K562 (cell line): ENCODE results near the gene ABHD16A. TPM values are rescaled to one million over a fixed set of nuclear protein-coding genes. Genes with fewer than 3 reads are reported as not detected.

Experiments
- CEBPG ChIP-seq, 3 experiments: fragments of 200-800 bp in 1 of 3; sonication (Bioruptor generic) in 1 of 3; sonication (generic) in 1 of 3; formaldehyde crosslinking in 1 of 3; IDR thresholded peaks in 2 of 3; conservative IDR thresholded peaks in 1 of 3; 2 replicates each; pipeline versions ENCODE4 v1.6.1 to v1.8.0; 2016 to 2022; ENCODE audit warnings: missing compliant biosample characterization in 2 of 3, missing genetic modification characterization in 2 of 3, mild to moderate bottlenecking in 1 of 3, missing genetic modification reagents in 1 of 3
- CTBP1 ChIP-seq: fragments of 450-650 bp; IDR thresholded peaks from 2 replicates; pipeline ENCODE4 v1.6.1; 2016; ENCODE audit warnings: borderline replicate concordance
- CTCF ChIP-seq, 3 experiments: IDR thresholded peaks in 2 of 3; conservative IDR thresholded peaks in 1 of 3; 2 replicates each; pipeline ENCODE4 v1.5.1; 2011 to 2012; ENCODE audit warnings: low read length in 3 of 3, mild to moderate bottlenecking in 3 of 3, control low read depth in 2 of 3, improper control_type of control experiment in 1 of 3, inconsistent platforms in 1 of 3, low read depth in 1 of 3, mixed read lengths in 1 of 3, moderate library complexity in 1 of 3; ENCODE audit not compliant: insufficient read depth in 2 of 3
- ETV1 ChIP-seq: fragments of 450-650 bp; conservative IDR thresholded peaks from 2 replicates; pipeline ENCODE4 v1.6.1; 2016; ENCODE audit warnings: missing genetic modification characterization, control low read depth, low read depth, missing compliant biosample characterization
- FOS ChIP-seq: IDR thresholded peaks from 3 replicates; pipeline ENCODE4 v1.6.1; 2011; ENCODE audit not compliant: insufficient read length; ENCODE audit errors: extremely low read depth
- HDAC1 ChIP-seq, 2 experiments: fragments of 450-650 bp; IDR thresholded peaks; 2 replicates each; pipeline ENCODE4 v1.6.1; 2016 to 2017; ENCODE audit warnings: inconsistent platforms in 1 of 2, mild to moderate bottlenecking in 1 of 2, moderate library complexity in 1 of 2
- MXI1 ChIP-seq: IDR thresholded peaks from 2 replicates; pipeline ENCODE4 v1.6.1; 2011; ENCODE audit warnings: low read depth, mild to moderate bottlenecking, improper control_type of control experiment, low read length
- MYBL2 ChIP-seq, 2 experiments: fragments of 450-650 bp in 1 of 2; sonication (generic) in 1 of 2; formaldehyde crosslinking in 1 of 2; IDR thresholded peaks; 2 replicates each; pipeline versions ENCODE4 v1.6.1 to v1.8.1; 2017 to 2022; ENCODE audit warnings: borderline replicate concordance in 1 of 2, inconsistent platforms in 1 of 2, low read depth in 1 of 2, mild to moderate bottlenecking in 1 of 2, missing genetic modification reagents in 1 of 2, moderate library complexity in 1 of 2
- NBN ChIP-seq: fragments of 450-650 bp; IDR thresholded peaks from 2 replicates; pipeline ENCODE4 v1.6.1; 2016; ENCODE audit warnings: low read depth, mild to moderate bottlenecking
- NR2F6 ChIP-seq: fragments of 450-650 bp; formaldehyde crosslinking; IDR thresholded peaks from 2 replicates; pipeline ENCODE4 v1.4.0; 2020; ENCODE audit warnings: mild to moderate bottlenecking
- PRMT5 ChIP-seq: sonication (generic); formaldehyde crosslinking; IDR thresholded peaks from 2 replicates; pipeline ENCODE4 v1.5.0; 2020; ENCODE audit warnings: missing genetic modification reagents
- SMAD2 ChIP-seq: fragments of 150-350 bp; IDR thresholded peaks from 2 replicates; pipeline ENCODE4 v1.6.1; 2014; ENCODE audit warnings: low read depth, mild to moderate bottlenecking, low read length
- SMC3 ChIP-seq: conservative IDR thresholded peaks from 2 replicates; pipeline ENCODE4 v1.6.1; 2011; ENCODE audit warnings: low read depth, low read length, improper control_type of control experiment; ENCODE audit not compliant: insufficient read depth
- ZKSCAN1 ChIP-seq: fragments of 150-350 bp; IDR thresholded peaks from 2 replicates; pipeline ENCODE4 v1.6.1; 2016; ENCODE audit warnings: low read depth, low read length
- ZNF146 ChIP-seq: IDR thresholded peaks from one replicate; pipeline ENCODE4 v1.6.1; 2018; ENCODE audit warnings: missing compliant biosample characterization; ENCODE audit not compliant: unreplicated experiment
- ZNF239 ChIP-seq: fragments of 250-450 bp; sonication (Bioruptor Pico); IDR thresholded peaks from 2 replicates; pipeline ENCODE4 v1.4.0; 2020; ENCODE audit warnings: mild to moderate bottlenecking
- polyA plus RNA-seq, 8 experiments: library from polyadenylated mRNA; depleted of rRNA in 4 of 8; stranded (reverse) in 5 of 8; unstranded in 3 of 8; fragments of >200 nt; fragmentation: Nextera tagmentation in 2 of 8; fragmentation: Illumina TruSeq in 1 of 8; extraction: Ambion mirVana in 2 of 8; extraction: Trizol in 1 of 8; gene quantifications; 2 replicates each; pipeline versions ENCODE4 v1.2.1 to v1.2.3, GENCODE V29; 2011 to 2014; ENCODE audit warnings: inconsistent platforms in 1 of 8, missing spikeins in 1 of 8
- total RNA-seq, 7 experiments: library from RNA; depleted of rRNA in 6 of 7; stranded (reverse); fragments of >200 nt in 6 of 7; fragmentation: Illumina TruSeq in 2 of 7; extraction: Trizol in 2 of 7; gene quantifications; 2 replicates each; pipeline versions ENCODE4 v1.2.1 to v1.2.3, GENCODE V29; 2011 to 2021; ENCODE audit warnings: low replicate concordance in 1 of 7
- TF ChIP-seq, protein P1 (sequence below): sonication (generic); formaldehyde crosslinking; IDR thresholded peaks from 2 replicates; pipeline ENCODE4 v1.8.0; 2022; ENCODE audit warnings: missing genetic modification reagents, mild to moderate bottlenecking, borderline replicate concordance
- TF ChIP-seq, protein P2 (sequence below): fragments of 450-650 bp; IDR thresholded peaks from 2 replicates; pipeline ENCODE4 v1.6.1; 2016; ENCODE audit warnings: borderline replicate concordance

ABHD16A gene
- total and polyA plus RNA-seq, 9 of the 15 experiments (the other 6 are each of a cell fraction or from before 2014, with no cell fraction given) = 25.8 to 120 (median 81.6) TPM

- TF ChIP-seq, protein P1, sequence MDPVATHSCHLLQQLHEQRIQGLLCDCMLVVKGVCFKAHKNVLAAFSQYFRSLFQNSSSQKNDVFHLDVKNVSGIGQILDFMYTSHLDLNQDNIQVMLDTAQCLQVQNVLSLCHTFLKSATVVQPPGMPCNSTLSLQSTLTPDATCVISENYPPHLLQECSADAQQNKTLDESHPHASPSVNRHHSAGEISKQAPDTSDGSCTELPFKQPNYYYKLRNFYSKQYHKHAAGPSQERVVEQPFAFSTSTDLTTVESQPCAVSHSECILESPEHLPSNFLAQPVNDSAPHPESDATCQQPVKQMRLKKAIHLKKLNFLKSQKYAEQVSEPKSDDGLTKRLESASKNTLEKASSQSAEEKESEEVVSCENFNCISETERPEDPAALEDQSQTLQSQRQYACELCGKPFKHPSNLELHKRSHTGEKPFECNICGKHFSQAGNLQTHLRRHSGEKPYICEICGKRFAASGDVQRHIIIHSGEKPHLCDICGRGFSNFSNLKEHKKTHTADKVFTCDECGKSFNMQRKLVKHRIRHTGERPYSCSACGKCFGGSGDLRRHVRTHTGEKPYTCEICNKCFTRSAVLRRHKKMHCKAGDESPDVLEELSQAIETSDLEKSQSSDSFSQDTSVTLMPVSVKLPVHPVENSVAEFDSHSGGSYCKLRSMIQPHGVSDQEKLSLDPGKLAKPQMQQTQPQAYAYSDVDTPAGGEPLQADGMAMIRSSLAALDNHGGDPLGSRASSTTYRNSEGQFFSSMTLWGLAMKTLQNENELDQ (CRISPR knock-in tag) = no peak
- TF ChIP-seq MYBL2 (IDR thresholded peaks at IDR 0.05; ENCODE audit: low read depth) (no peak), MYBL2 (CRISPR knock-in tag; IDR thresholded peaks at IDR 0.05; ENCODE audit: borderline replicate concordance) (no peak), MXI1 (0 out of 2 replicates have a peak, but pooled peaks have one; percentile 27), ZKSCAN1 (no peak), SMC3 (peak; percentile 98), HDAC1 (IDR thresholded peaks at IDR 0.05) (no peak; a peak in 1 of 4 replicates), FOS (no peak), NBN (0 out of 2 replicates have a peak, but pooled peaks have one; percentile 54), ZNF146 (no peak), CEBPG (CRISPR knock-in tag; IDR thresholded peaks at IDR 0.05) (0 out of 2 replicates have a peak, but pooled peaks have one; percentile 30), CEBPG (tag; conservative IDR thresholded peaks at IDR 0.05 in 1 of 2, IDR thresholded peaks at IDR 0.05 in 1 of 2) (no peak), ZNF239 (CRISPR knock-in tag) (peak; percentile 38), CTBP1 (0 out of 2 replicates have a peak, but pooled peaks have one; percentile 51), NR2F6 (CRISPR knock-in tag) (no peak), ETV1 (peak; percentile 41; the same call in 1 of the 2 replicates), PRMT5 (CRISPR knock-in tag) (no peak), CTCF (IDR thresholded peaks at IDR 0.05 in 2 of 3, conservative IDR thresholded peaks at IDR 0.05 in 1 of 3; ENCODE audit: insufficient read depth in 2 of 3, low read depth in 1 of 3, low read length in 3 of 3) (peak; percentile 96 to 99 (median 99)), SMAD2 (no peak)
- TF ChIP-seq, protein P2, sequence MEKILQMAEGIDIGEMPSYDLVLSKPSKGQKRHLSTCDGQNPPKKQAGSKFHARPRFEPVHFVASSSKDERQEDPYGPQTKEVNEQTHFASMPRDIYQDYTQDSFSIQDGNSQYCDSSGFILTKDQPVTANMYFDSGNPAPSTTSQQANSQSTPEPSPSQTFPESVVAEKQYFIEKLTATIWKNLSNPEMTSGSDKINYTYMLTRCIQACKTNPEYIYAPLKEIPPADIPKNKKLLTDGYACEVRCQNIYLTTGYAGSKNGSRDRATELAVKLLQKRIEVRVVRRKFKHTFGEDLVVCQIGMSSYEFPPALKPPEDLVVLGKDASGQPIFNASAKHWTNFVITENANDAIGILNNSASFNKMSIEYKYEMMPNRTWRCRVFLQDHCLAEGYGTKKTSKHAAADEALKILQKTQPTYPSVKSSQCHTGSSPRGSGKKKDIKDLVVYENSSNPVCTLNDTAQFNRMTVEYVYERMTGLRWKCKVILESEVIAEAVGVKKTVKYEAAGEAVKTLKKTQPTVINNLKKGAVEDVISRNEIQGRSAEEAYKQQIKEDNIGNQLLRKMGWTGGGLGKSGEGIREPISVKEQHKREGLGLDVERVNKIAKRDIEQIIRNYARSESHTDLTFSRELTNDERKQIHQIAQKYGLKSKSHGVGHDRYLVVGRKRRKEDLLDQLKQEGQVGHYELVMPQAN = no peak
Observed at GRCh38 chr6:31680226-31681134, 22.6 kb downstream of the ABHD16A start, which contains the start of gene LY6G5C (continued).
